ENCODE results near the gene COL9A3.

DNA sequence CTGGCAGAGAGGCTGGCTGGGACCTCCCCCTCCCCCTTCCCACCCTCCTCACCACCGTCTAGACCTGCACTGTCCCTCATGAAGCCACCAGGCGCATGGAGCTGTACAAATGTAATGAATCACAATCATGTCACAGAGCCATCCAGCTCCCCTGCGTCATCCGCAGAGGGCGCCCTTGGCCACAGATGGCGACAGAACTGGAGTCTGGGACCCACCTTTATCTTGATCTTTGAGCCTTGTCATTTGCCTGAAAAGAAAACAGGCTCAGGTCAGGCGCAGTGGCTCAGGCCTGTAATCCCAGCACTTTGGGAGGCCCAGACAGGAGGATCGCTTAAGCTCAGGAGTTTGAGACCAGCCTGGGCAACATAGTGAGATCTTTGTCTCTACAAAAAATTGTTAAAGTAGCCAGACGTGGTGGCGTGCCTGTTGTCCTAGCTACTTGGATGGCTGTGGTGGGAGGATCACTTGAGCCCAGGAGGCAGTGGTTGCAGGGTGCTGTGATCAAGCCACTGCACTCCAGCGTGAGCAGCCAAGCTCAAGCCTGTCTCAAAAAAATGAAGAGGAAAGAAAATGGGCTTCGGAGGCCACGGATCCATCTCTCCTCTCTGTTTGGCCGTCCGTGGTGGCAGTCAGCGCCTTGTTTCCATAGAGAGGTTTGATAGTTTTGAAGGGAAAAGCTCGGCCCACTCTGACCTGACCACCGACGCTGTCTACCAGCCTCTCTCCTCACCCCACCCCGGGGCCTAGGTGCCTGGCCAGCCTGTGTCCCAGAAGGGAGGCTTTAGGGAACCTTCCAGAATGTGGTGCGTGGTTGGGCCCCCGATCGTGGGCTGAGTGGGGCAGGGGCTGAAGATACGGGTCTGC, 6.2 kb downstream of the COL9A3 start:
- TF ChIP-seq FOXP2 (optimal IDR thresholded peaks at IDR 0.05; ENCODE audit: control extremely low read depth, extremely low read length, insufficient read depth) (no peak), POLR2AphosphoS5 (IDR thresholded peaks at IDR 0.05; ENCODE audit: borderline replicate concordance, low read depth, low read length) (no peak), EZH2 (IDR thresholded peaks at IDR 0.05) (no peak)
